ENCODE measurements around the gene NRM. TPM values are rescaled to one million over a fixed set of nuclear protein-coding genes. Genes with fewer than 3 reads are reported as not detected.

The NRM gene
- total RNA-seq, 2 experiments from 2014 or later, result 21.0 to 22.0 TPM

GRCh38 chr6:30689022-30689865 is 1.5 kb downstream of the NRM start:
- Mint-ChIP-seq H3K4me1 (ENCODE audit: low read depth) (peaks cover 38% of the 10 kb centered on the region), H3K9me3 (no peaks in the 10 kb centered on the region)
- no peak for ATAC-seq

GRCh38 chr6:30688569-30688968 is 2.2 kb downstream of the NRM start:
- peaks cover 38% of the 10 kb centered on the region for H3K4me1 Mint-ChIP-seq (ENCODE audit: low read depth)
- intact Hi-C loops (cut with micrococcal nuclease), result no loop called here
- H3K9me3 Mint-ChIP-seq, result no peaks in the 10 kb centered on the region
- peak overlapping the region; percentile 88 for H3K4me3 Mint-ChIP-seq
- ATAC-seq, result no peak
- H3K36me3 Mint-ChIP-seq (ENCODE audit: low read depth), result peaks cover 44% of the 10 kb centered on the region
- no peak for TF ChIP-seq CTCF (IDR thresholded peaks at IDR 0.05)
- CTCF ChIA-PET, result interaction anchor here (1.0 to 6.6 kb wide), 5 partner anchors 10 to 42 kb away, joined by 4 to 51 read pairs (median 9); partner anchors contain the start of genes MDC1 and TUBB
- no peak for DNase-seq
- POLR2A ChIA-PET, result interaction anchor here (0.5 to 7.4 kb wide), 10 partner anchors 9 to 74 kb away, joined by 3 to 86 read pairs (median 4); partner anchors contain the start of genes MDC1 and TUBB
- no peaks in the 10 kb centered on the region for H3K27me3 Mint-ChIP-seq
- H3K27ac Mint-ChIP-seq, result peak overlapping the region; percentile 88

More at GRCh38 chr6:30689022-30689865, 1.5 kb downstream of the NRM start:
- intact Hi-C loops (cut with micrococcal nuclease), result no loop called here
- no peak for TF ChIP-seq CTCF (IDR thresholded peaks at IDR 0.05)
- Mint-ChIP-seq H3K27me3 (no peaks in the 10 kb centered on the region), H3K4me3 (peak overlapping the region; percentile 88), H3K36me3 (ENCODE audit: low read depth) (peaks cover 37% of the 10 kb centered on the region), H3K27ac (peak overlapping the region; percentile 88)
- ChIA-PET POLR2A (interaction anchor here (0.5 to 7.4 kb wide), 11 partner anchors 8 to 75 kb away, joined by 3 to 86 read pairs (median 5); partner anchors contain the start of genes MDC1, MRPS18B and TUBB), CTCF (interaction anchor here (1.0 to 6.6 kb wide), 5 partner anchors 10 to 42 kb away, joined by 4 to 51 read pairs (median 9); partner anchors contain the start of genes MDC1 and TUBB)
- no peak for DNase-seq

- POLR2A ChIA-PET, result interaction anchor here (1.0 to 7.4 kb wide), 8 partner anchors 9 to 73 kb away, joined by 3 to 86 read pairs (median 9); partner anchors contain the start of genes MDC1 and TUBB
Observed at GRCh38 chr6:30687659-30688431, 2.9 kb downstream of the NRM start.

More at GRCh38 chr6:30687659-30688431, 2.9 kb downstream of the NRM start:
- intact Hi-C loops (cut with micrococcal nuclease), result no loop called here
- Mint-ChIP-seq H3K9me3 (no peaks in the 10 kb centered on the region), H3K27ac (peak overlapping the region; percentile 88), H3K4me1 (ENCODE audit: low read depth) (peaks cover 38% of the 10 kb centered on the region), H3K27me3 (no peaks in the 10 kb centered on the region), H3K4me3 (peak overlapping the region; percentile 88), H3K36me3 (ENCODE audit: low read depth) (peaks cover 51% of the 10 kb centered on the region)
- DNase-seq (no peak), ATAC-seq (no peak)
- CTCF ChIA-PET, result interaction anchor here (1.0 to 6.6 kb wide), 6 partner anchors 9 to 43 kb away, joined by 3 to 51 read pairs (median 8); partner anchors contain the start of genes MDC1 and TUBB
- TF ChIP-seq CTCF (IDR thresholded peaks at IDR 0.05), result no peak
